NCI-H1092 treated with DMSO at 0.1 percent for 48 hours (cell line): ENCODE results near the gene ANKRD36.
"Not testable (repeated sequence)": the region's sequence is repeated elsewhere in the genome, so short reads cannot be mapped to it uniquely, and the experiment has no call there.

Experiments
- DNase-seq: peaks from one replicate; lab custom pipeline; 2025; lab: John Stamatoyannopoulos, UW

ANKRD36 gene

DNA sequence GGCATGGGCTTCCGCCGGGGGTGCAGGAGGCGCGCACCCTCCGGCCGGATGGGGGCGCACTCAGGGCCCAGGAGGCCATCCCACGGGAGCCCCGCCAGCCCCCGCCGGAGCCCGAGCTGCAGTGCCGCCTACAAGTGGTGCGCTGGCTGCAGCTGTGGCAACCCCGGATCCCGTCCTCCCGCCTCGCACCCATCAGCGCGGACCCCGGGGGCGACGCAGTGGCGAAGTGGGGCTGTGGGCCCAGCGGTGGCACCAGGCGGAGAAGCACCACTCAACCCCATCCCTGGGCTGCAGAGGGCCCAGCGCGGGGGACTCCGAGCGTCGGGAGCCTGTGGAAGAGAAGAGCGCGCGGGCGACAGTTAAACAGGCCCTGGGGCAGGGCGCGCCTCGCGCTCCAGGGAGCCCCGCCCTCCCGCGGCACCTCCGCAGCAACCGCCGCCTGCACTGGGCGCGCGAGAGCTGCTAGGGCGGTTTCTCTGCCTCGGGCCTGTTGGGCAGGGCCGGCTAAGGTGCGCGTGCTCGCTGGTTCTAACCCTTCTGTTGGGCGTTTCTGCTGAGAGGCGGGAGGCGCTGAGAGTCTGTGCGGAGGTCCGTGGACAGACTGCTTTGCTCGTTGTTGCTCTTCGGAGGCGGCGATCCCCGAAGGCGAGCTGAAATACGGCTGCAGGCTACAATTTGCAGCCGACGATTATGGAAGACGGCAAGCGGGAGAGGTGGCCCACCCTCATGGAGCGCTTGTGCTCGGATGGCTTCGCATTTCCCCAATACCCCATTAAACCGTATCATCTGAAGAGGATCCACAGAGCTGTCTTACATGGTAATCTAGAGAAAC, at the start of gene ANKRD36:
TSS of gene ANKRD36 (plus strand) at position 104 of the 832 bp plus-strand sequence. CDS start at position 691, 587 bp downstream.
- DNase-seq: not testable (repeated sequence)

DNA sequence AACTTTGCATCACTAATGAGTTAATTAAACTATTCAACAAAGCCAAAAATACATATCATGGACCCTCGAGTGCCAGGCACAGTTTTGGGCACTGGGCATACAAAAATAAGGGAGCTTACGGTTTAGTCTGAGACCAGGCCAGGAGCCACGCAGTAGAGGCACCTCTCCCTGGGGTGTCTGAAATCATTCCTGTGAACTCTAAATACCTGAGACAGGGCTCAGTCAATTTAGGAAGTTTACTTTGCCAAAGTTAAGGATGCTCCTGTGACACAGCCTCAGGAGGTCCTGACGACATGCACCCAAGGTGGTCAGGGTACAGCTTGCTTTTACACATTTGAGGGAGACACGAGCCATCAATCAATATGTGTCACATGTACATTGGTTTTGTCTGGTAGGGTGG, 46.9 kb upstream of the ANKRD36 start:
- not testable (repeated sequence) for DNase-seq

- no peak for DNase-seq
These were observed 45.5 kb upstream of the ANKRD36 start for GRCh38 chr2:97067279-97068004.

DNA sequence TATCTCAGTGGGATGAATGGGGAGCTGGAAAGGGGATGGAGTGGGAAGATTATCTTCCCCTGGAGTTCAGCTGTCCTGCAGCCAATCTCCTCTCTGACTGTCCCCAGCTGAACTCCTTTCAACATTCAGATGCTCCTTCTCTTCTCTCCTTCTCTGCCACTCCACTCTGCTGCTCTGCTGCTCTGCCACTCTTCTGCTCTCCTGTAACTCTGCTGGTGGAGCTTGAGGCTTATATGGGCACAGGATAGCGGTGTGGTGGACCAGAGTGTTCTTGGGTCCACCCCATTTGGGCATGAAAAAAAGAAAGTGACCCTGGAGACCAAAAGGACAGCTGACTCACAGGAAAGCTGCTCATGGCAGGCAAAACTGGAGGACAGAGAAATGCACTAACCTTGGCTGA, 44.9 kb upstream of the ANKRD36 start:
- DNase-seq: no peak

DNA sequence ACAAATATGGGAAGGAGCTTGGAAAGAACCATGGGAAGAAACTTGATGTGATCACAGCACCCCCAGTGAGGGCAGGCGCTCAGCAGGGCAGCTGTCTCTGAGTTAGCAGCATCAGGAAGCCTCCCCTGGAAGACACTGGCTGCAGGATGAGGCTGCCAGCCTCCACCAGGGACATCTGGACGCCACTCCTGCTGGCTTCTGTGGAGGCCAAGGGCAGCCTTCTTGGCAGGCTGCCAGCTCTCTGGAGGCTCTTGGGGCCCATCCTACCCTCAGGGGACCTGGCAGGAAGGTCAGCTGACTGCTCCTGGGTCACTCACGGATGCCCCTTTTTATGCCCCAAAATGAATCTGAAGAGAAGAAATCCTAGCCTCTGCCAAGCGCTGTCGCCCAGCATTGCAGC, 44.2 kb upstream of the ANKRD36 start:
- not testable (repeated sequence) for DNase-seq

- DNase-seq: not testable (repeated sequence)
These were observed 42.0 kb upstream of the ANKRD36 start for GRCh38 chr2:97070915-97071314.

- not testable (repeated sequence) for DNase-seq
These were observed 35.7 kb upstream of the ANKRD36 start for GRCh38 chr2:97077213-97077612.

DNA sequence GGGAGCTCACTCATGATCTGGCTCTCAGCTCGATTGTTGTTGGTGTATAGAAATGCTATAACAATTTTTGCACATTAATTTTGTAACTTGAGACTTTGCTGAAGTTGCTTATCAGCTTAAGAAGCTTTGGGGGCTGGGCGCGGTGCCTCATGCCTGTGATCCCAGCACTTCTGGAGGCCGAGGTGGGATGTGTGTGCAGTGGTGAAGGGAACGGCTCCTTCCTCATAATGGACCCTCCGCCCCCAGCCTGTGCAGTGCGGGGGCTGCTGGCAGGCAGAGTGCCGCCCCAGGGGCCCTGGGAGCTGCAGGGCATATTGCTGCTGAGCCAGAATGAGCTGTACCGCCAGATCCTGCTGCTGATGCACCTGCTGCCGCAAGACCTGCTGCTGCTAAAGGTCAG, 32.1 kb upstream of the ANKRD36 start:
- DNase-seq: not testable (repeated sequence)

DNA sequence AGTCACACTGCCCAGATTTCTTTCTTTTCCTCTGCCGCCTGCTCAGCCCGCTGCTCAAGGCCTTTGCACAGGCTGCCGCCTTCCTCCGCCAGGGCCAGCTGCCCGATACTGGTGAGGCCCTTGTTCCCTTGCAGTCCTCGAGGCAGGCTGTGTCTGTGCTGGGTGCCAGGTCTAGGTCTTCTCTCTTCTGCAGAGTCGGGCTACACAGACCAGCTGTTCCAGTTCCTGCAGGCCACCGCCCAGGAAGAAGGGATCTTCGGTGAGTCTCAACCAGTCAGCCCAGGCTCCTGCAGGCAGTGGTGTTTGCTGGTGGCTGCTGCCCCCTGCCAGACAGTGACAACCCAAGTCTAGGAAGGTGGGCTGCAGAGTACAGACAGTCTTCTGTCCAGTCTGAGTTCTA, 30.7 kb upstream of the ANKRD36 start:
- not testable (repeated sequence) for DNase-seq

- DNase-seq: not testable (repeated sequence)
These were observed 29.4 kb upstream of the ANKRD36 start for GRCh38 chr2:97083516-97083915.

DNA sequence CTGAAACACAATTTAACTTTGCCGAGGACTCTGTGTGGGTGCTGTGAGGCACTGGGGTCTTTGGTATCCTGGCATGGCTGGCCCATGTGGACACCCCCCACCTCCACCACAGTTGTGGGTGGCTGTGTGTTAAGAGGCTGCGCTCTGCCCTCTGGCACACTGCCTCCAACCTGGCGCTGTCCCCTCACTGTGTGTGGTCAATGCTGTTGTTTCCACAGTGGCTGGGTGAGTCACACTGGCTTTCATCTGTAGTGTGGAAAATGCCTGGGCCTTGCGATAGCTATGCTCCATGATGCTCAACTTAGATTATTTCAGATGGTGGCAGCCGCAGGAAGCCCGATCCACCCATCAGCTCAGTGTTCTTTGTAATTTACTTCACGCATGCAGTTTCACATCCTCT, 27.9 kb upstream of the ANKRD36 start:
- not testable (repeated sequence) for DNase-seq

DNA sequence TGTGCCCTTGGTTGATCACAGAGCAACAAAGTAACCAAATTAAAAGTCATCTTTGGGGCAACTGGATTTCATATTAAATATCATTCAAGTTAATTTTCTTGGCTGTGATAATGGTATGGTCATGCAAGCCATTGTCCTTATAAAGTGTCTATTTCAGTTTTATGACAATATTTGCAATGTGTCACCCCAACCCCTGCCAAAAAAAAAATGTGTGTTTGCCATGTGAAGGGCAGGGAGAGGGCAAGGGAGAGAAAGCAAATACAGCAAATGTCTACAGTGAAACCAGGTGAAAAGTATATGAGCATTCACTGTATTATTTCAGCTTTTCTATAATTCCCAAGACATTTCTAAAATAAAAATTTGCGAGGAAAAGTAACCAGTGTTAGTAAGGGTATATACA, 24.2 kb upstream of the ANKRD36 start:
- not testable (repeated sequence) for DNase-seq

GRCh38 chr2:97092946-97093345, 20.0 kb upstream of the ANKRD36 start:
- not testable (repeated sequence) for DNase-seq

GRCh38 chr2:97093983-97094771, 18.8 kb upstream of the ANKRD36 start:
- not testable (repeated sequence) for DNase-seq

GRCh38 chr2:97094772-97095611, 18.0 kb upstream of the ANKRD36 start, which contains the start of gene FAHD2B:
Gene FAHD2B, minus strand, starts transcription at chr2:97094882. Its CDS starts 3,176 bp downstream, at chr2:97091706.
- peak; percentile 24 for DNase-seq

- no peak for DNase-seq
These were observed 17.3 kb upstream of the ANKRD36 start for GRCh38 chr2:97095661-97096060.

GRCh38 chr2:97098786-97099372, 14.1 kb upstream of the ANKRD36 start:
- not testable (repeated sequence) for DNase-seq

- not testable (repeated sequence) for DNase-seq
These were observed 6.1 kb upstream of the ANKRD36 start for GRCh38 chr2:97106878-97107277.

- DNase-seq: not testable (repeated sequence)
These were observed 1.7 kb upstream of the ANKRD36 start for GRCh38 chr2:97111246-97111645.

DNA sequence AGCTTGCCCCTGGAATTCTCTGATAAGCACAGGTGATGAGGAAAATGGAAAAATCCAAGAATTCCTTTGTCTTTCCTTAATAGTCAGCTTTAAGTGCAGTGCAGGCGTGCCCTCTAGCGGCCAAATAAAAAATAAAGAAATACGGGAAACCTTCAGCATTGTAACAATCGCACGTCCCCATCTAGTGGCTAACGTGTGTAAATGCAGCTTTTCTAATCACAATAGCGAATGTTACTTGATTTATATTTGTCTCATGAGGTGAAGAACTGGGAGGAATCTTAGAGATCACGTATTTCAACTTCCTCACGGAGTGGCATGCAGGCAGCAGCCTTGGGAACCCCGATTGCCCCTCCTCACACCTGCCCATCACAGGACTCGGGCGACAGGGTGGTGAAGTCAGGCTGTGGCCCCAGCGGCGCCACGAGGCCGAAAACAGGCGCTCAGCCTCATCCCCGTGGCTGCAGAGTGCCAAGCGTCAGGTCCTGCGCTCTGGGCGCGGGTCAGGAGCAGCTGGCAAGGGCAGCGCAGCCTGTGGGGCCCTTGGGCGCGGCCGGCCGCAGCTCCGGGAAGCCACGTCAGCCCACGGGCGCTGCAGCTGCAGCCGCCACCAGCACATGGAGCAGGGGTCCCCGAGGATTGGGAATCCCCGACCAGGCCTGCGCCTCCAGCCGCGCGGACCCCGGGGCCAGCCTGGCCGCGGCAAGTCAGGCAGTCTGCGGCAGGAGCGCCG, 468 bp upstream of the ANKRD36 start:
- DNase-seq: not testable (repeated sequence)
